ENCODE measurements around the gene MAP7D1. TPM values are rescaled to one million over a fixed set of nuclear protein-coding genes. Genes with fewer than 3 reads are reported as not detected.
"Not testable (repeated sequence)": the region's sequence is repeated elsewhere in the genome, so short reads cannot be mapped to it uniquely, and the experiment has no call there.

MAP7D1 gene
- total and polyA plus RNA-seq, 2 of the 13 experiments (the other 11 are each of a cell fraction or from before 2014, with no cell fraction given), result 5.6 to 7.2 TPM

DNA sequence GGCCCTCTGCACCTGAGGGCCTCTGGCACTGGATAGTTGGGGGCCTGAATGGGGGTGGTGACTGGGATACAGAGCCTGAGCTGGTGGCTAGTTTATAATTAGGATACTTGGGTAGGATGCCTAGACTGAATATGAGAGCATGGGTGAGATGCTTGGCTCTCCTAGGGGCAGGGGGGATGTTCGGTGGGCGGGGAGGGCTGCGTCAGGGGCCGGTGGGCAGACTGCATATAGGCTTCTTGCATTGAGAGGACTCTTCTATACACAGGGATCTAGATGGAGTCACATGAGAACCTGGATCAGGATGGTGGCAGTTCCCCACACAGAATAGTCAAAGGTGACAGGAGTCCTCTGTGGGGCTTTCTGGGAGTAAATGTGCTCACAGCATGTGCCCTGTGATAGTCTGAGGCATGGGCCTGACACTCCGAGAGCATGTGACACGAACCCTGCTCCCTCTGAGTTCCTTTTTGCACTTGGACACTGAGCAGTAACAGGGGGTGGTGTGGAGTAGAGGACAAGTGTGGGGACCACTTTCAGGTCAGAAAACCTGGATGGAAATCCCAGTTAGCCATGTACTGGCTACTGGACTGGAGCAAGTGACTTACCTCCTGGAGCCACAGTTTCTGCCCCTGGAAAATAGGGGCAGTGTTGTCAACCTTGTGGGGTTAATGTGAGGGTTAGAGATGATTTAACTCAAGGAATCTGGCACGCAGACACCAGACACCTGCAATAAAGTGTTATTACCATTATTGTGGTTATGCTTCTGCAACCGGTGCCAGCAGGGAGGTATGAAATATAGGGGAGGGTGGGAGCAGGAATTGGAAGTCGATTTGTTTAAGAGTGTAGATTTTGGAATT lies 2.2 kb downstream of the MAP7D1 start:
- CTCF ChIA-PET (ENCODE audit: low intra/inter-chr PET ratio, low total read pairs), result no interaction called here
- Histone ChIP-seq H3K36me3 (replicated peaks in 1 of 2; ENCODE audit: control insufficient read depth in 1 of 2, insufficient read depth in 2 of 2, low read length in 2 of 2) (no peaks in the 10 kb centered on the region; a peak in 1 of 5 replicates), H3K4me2 (ENCODE audit: low read depth, low read length) (peak overlapping the region; percentile 72; the same call in 1 of the 2 replicates), H3K9me3 (ENCODE audit: low read length) (no peaks in the 10 kb centered on the region), H4K20me1 (ENCODE audit: insufficient read depth, low read length) (no peaks in the 10 kb centered on the region), H3K9ac (ENCODE audit: insufficient read depth, low read depth, low read length) (peak overlapping the region; percentile 80; the same call in 1 of the 2 replicates), H3K79me2 (ENCODE audit: insufficient read depth, low read length) (peaks cover 5% of the 10 kb centered on the region), H3K27ac (ENCODE audit: extremely low read length, insufficient read depth, low read length) (no peak overlapping the region), H3K4me3 (replicated peaks in 1 of 3; ENCODE audit: insufficient read depth in 1 of 3, low read depth in 2 of 3, low read length in 3 of 3) (0 out of 6 replicates have a peak overlapping the region, but pooled peaks of 1 of the 3 experiments have one; percentile 39), H2AFZ (ENCODE audit: low read length) (no peak overlapping the region), H3K27me3 (ENCODE audit: control insufficient read depth in 1 of 2, insufficient read depth in 2 of 2, low read length in 2 of 2) (no peaks in the 10 kb centered on the region), H3K4me1 (ENCODE audit: insufficient read depth, low read length) (peaks cover 54% of the 10 kb centered on the region)
- TF ChIP-seq SMAD1 (CRISPR knock-in tag; IDR thresholded peaks at IDR 0.05; ENCODE audit: borderline replicate concordance, low read depth), result no peak
- TF ChIP-seq ZNF230 (CRISPR knock-in tag; IDR thresholded peaks at IDR 0.05), result no peak
- no peak for TF ChIP-seq ZNF138 (CRISPR knock-in tag; IDR thresholded peaks at IDR 0.05; ENCODE audit: low read depth)
- TF ChIP-seq, protein P1, sequence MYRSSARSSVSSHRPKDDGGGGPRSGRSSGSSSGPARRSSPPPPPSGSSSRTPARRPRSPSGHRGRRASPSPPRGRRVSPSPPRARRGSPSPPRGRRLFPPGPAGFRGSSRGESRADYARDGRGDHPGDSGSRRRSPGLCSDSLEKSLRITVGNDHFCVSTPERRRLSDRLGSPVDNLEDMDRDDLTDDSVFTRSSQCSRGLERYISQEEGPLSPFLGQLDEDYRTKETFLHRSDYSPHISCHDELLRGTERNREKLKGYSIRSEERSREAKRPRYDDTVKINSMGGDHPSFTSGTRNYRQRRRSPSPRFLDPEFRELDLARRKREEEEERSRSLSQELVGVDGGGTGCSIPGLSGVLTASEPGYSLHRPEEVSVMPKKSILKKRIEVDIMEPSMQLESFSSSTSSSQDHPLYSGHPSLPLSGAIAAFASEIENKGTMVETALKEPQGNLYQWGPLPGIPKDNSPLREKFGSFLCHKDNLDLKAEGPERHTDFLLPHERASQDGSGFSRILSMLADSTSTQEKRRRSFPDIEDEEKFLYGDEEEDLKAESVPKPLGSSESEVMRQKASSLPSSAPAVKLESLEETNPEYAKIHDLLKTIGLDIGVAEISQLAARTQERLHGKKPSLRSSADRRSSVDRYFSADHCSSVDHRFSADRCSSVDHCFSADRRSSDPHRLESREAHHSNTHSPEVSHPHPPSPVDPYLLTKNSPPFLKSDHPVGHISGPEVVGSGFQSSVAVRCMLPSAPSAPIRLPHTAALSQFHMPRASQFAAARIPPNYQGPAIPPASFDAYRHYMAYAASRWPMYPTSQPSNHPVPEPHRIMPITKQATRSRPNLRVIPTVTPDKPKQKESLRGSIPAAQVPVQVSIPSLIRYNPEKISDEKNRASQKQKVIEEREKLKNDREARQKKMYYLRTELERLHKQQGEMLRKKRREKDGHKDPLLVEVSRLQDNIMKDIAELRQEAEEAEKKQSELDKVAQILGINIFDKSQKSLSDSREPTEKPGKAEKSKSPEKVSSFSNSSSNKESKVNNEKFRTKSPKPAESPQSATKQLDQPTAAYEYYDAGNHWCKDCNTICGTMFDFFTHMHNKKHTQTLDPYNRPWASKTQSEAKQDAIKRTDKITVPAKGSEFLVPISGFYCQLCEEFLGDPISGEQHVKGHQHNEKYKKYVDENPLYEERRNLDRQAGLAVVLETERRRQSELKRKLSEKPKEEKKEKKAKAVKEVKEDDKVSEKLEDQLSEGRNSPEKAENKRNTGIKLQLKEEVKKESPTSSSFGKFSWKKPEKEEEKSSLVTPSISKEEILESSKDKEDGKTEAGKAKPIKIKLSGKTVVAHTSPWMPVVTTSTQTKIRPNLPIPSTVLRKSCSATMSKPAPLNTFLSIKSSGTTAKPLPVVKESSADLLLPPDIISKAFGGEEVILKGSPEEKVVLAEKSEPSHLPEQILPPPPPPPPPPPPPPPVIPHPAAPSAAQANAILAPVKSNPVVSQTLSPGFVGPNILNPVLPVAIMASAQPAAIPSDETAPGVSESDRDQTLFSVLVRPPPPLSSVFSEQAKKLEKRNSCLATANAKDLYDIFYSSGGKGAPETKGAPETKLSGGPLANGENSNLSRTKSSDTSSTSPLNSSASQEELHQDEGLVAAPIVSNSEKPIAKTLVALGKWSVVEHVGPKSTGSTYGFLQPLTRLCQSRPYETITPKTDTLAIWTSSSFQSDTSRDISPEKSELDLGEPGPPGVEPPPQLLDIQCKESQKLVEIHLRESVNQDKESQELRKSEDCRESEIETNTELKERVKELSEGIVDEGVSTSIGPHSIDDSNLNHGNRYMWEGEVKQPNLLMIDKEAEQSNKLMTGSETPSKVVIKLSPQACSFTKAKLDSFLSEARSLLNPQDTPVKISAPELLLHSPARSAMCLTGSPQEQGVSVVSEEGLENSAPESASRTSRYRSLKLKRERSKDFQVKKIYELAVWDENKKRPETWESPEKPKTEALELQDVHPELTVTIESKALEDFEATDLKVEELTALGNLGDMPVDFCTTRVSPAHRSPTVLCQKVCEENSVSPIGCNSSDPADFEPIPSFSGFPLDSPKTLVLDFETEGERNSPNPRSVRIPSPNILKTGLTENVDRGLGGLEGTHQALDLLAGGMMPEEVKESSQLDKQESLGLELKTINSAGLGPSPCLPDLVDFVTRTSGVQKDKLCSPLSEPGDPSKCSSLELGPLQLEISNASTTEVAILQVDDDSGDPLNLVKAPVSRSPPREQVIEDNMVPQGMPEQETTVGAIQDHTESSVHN (CRISPR knock-in tag; IDR thresholded peaks at IDR 0.05), result no peak
- no peak for TF ChIP-seq MATR3 (CRISPR knock-in tag; IDR thresholded peaks at IDR 0.05)
- TSS peak; percentile 50 for BruUV-seq (replicated peaks)
- intact Hi-C loops (cut with micrococcal nuclease; ENCODE audit: unreplicated experiment), result loop anchor here (10.0 kb wide), 1 partner anchor 67 kb away; the partner anchor contains the start of gene THRAP3
- WGBS (ENCODE audit: low lambda C conversion rate), result 90% methylated on average over 8 of the region's 9 CpGs
- in situ Hi-C loops (cut with HindIII; ENCODE audit: extremely low pct_ligation_motif_present, low pct_unique_long_range_greater_than_20kb), result no loop called here
- FAIRE-seq (no peak), DNase-seq (ENCODE audit: low spot score) (no peak), ATAC-seq (no peak)
- POLR2A ChIA-PET, result no interaction called here

- not testable (repeated sequence) for H3K4me2 ChIP-seq (ENCODE audit: low read depth, low read length); H3K27ac ChIP-seq (ENCODE audit: extremely low read length, insufficient read depth, low read length); H3K4me3 ChIP-seq (replicated peaks in 1 of 3; ENCODE audit: insufficient read depth in 1 of 3, low read depth in 2 of 3, low read length in 3 of 3)
These were observed 2.9 kb downstream of the MAP7D1 start for GRCh38 chr1:36158827-36159252.

More at GRCh38 chr1:36158827-36159252, 2.9 kb downstream of the MAP7D1 start:
- H3K9me3 ChIP-seq (ENCODE audit: low read length); H3K27me3 ChIP-seq (ENCODE audit: control insufficient read depth in 1 of 2, insufficient read depth in 2 of 2, low read length in 2 of 2); in situ Hi-C loops (cut with HindIII; ENCODE audit: extremely low pct_ligation_motif_present, low pct_unique_long_range_greater_than_20kb); H3K36me3 ChIP-seq (replicated peaks in 1 of 2; ENCODE audit: control insufficient read depth in 1 of 2, insufficient read depth in 2 of 2, low read length in 2 of 2); H3K9ac ChIP-seq (ENCODE audit: insufficient read depth, low read depth, low read length); H3K79me2 ChIP-seq (ENCODE audit: insufficient read depth, low read length); H2AFZ ChIP-seq (ENCODE audit: low read length); H4K20me1 ChIP-seq (ENCODE audit: insufficient read depth, low read length); ATAC-seq; DNase-seq (ENCODE audit: low spot score); CTCF ChIA-PET (ENCODE audit: low intra/inter-chr PET ratio, low total read pairs); FAIRE-seq; BruUV-seq (replicated peaks); POLR2A ChIA-PET: not testable (repeated sequence)
- H3K4me1 ChIP-seq (ENCODE audit: insufficient read depth, low read length), result peaks cover 48% of the 10 kb centered on the region
- WGBS (ENCODE audit: low lambda C conversion rate), result 97% methylated on average over 10 of the region's 10 CpGs
- intact Hi-C loops (cut with micrococcal nuclease; ENCODE audit: unreplicated experiment), result loop anchor here (10.0 kb wide), 1 partner anchor 66 kb away; the partner anchor contains the start of gene THRAP3
